Measurements from ENCODE around the gene AHCYL2. TPM values are rescaled to one million over a fixed set of nuclear protein-coding genes. Genes with fewer than 3 reads are reported as not detected.
"Not testable (repeated sequence)": the region's sequence is repeated elsewhere in the genome, so short reads cannot be mapped to it uniquely, and the experiment has no call there.

Gene AHCYL2
- total RNA-seq, 1 donor from 2014 or later, result 6.9 TPM

- DNase-seq (ENCODE audit: low read depth in 2 of 2), result no peak
Observed at GRCh38 chr7:129421717-129422250, 197.0 kb downstream of the AHCYL2 start.

- no peak for DNase-seq (ENCODE audit: low read depth in 2 of 2)
Observed at GRCh38 chr7:129422727-129423126, 197.9 kb downstream of the AHCYL2 start.

DNA sequence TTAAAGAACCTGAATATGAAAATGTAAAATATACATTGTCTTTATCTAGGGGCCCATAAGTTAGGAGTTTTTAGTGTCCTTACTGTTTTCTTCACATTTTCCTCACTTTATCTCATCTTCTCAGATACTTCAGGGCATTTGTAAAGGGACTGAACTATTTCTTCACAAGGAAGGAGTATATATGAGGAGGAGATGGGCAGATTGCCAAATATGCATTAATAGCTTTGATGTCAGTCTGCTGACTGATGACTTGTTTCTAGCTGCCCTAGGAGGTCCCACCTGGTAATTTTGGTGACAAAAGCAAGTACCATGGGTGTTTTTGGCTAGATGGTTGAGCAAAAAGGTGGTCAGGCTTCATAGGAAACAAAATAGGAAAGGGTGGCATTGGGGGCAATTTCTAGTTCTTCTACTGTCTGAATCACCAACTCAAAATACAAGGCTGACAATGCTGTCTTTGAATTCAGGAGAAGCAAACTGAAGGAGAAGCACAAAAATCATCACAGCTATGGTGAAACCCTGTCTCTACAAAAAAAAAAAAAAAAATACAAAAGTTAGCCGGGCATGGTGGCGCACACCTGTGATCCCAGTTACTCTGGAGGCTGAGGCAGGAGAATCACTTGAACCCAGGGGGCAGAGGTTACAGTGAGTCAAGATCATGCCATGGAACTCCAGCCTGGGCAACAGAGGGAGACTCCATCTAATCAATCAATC lies 199.0 kb downstream of the AHCYL2 start:
- peak in 1 of 2 donors; percentile 70 for DNase-seq (ENCODE audit: low read depth in 2 of 2)

- no peak for DNase-seq (ENCODE audit: low read depth in 2 of 2)
Observed at GRCh38 chr7:129426482-129426881, 201.7 kb downstream of the AHCYL2 start.

GRCh38 chr7:129427526-129428045 lies 202.8 kb downstream of the AHCYL2 start:
- no peak for DNase-seq (ENCODE audit: low read depth in 2 of 2)

DNA sequence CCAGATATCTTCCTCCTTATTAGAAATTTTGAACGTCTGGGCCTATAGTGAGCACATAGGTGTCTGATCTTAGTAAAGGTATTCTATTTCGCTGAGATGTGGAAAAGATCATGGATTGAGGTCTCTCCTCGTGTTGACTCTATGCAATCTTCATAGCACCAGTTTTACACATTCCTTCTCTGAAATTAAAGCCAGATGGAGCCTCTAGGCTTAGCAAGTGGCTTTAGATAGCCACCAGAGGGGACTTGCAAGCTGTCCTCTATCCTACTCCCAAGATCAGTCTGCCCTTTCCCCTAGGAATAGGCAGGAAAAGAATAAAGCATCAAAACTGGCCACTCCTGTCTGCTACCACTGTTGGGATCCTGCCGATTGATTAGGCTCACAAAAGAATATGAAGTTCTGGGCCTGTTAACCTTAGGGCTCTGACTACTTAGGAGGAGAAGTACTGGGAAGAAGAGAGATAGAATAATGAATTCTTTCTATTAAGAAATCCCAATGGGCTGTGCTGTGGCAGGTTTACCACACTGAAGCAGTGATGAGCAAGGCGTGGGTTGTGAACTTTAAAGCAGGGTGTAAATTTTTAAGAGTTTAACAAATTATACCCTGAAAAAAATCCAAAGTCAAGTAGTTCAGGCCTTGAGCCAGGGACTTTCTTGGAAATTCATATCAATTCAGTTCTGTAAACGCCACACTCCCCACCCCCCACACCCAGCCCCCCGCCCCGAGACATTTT lies 207.2 kb downstream of the AHCYL2 start:
- no peak for DNase-seq (ENCODE audit: low read depth in 2 of 2)

DNA sequence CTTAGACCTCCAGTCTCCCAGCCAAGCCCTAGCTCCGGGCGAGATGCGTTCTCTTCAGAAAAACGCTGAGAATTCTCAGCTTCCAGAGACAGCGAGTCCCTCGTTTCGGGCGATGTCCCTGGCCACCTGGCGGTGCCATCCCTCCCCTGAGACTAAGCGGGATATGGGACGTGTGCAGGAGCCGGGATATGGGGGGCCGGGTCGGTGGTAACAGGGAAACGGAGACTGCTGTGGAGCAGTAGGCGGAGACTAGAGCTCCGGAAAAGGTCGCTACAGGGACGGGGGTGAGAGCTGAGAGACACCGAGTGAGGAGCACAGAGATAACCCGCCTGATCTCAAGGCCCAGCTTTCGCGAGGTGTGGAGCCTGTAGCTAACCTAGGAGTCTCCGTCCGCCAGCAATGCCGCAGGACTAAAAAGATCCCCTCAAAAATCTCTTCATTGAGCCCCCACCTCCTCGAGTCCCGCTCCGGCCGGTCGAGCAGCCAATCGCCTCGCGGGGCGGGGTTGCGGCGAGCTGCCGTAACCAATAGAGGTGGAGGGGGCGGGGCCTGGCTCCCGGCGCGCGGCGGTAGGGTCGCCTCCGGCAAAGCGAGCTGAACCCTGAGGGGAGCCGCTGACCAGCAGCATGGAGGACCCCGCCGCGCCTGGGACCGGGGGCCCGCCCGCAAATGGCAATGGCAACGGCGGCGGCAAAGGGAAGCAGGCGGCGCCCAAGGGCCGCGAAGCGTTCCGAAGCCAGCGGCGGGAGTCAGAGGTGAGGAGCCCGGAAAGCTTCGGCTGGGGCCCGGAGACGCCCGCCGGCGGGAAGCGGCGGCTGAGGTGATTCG lies 209.2 kb downstream of the AHCYL2 start, which contains the start of gene STRIP2:
Gene STRIP2, plus strand, starts transcription at position 586 of the 828 bp plus-strand sequence. Its CDS starts 41 bp downstream, at position 627.
- peak; percentile 87 to 88 for DNase-seq (ENCODE audit: low read depth in 2 of 2)

- DNase-seq (ENCODE audit: low read depth in 2 of 2), result peak; percentile 20 to 28
Observed at GRCh38 chr7:129434675-129435318, 210.0 kb downstream of the AHCYL2 start.

DNA sequence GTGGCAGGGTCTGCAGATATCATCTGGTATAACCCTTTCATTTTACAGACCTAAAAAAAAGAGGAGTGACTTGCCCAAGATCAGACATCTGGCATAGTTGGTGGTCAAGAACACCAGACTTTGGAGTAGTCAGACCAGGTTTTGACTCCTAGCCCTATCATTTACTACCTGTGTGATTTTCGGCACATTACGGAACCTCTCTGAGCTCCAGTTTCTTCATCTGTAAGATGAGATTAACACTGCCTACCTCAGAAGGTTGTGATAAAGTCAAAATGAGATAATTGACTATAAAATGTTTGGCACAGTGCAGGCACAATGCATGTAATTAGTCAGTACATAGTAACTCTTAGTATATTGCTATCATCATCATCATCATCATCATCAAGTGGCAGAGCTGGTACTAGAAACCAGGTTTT lies 210.6 kb downstream of the AHCYL2 start:
- DNase-seq (ENCODE audit: low read depth in 2 of 2), result no peak

DNA sequence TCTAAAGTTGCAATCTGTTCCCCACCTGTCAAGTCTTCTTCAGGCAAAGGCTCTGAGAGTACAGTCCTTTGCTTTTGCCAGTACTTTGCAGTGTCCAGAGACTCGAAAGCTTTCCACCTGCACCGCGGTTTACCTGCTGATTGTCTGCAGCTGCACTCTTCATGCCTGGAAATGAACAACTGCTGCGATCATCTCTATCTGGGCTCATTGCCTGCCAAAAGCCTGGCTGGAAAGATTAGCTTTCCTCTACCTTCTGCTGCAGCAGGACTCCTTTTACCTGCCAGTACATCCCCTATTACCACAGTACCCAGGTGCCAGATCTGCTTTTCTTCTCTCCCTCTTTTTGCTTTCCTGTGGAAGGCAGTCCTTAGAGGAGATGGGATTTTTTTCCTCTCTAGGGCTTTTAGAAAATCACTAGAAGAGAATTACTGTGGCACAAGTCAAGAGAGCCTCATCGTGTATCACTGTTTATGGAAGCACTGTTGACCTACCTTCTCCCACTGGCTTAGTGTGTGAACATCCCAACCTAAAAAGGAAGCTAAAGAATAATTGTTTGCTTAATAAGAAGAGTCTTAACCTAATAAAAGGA lies 211.6 kb downstream of the AHCYL2 start:
- DNase-seq (ENCODE audit: low read depth in 2 of 2), result no peak

GRCh38 chr7:129437190-129437589 lies 212.4 kb downstream of the AHCYL2 start:
- DNase-seq (ENCODE audit: low read depth in 2 of 2), result no peak

- DNase-seq (ENCODE audit: low read depth in 2 of 2), result no peak
Observed at GRCh38 chr7:129438281-129438838, 213.5 kb downstream of the AHCYL2 start.

GRCh38 chr7:129438839-129439651 lies 214.2 kb downstream of the AHCYL2 start:
- peak; percentile 24 to 83 for DNase-seq (ENCODE audit: low read depth in 2 of 2)

DNA sequence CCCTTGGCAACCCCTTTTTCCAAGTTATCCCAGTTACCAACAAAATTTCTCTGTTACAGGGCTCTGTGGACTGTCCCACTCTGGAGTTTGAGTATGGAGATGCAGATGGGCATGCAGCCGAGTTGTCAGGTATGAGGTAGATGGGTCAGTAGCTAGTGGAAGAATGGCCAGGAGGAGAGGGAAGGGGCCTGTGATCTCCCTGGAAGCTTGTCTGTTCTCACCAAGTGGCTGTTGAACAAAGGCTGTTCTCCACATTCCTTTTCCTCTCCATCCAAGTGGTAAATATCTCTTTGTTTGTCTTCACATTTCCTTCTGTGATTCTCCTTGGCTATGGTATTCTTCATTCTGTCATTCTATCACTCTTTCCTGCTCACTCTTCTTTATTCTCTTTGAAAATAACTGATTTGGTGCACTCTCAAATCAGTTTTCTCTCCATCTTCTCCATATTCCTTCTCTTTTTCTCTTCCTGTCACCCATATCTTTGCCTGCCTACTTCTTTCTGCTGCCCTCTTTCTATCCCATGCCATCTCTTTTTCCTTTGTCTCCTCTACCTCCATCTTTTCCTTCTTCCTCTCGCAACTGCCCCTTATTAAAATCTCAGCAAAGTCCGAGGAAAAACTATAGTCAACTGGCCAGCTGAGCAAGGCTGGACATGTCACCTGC lies 215.3 kb downstream of the AHCYL2 start:
- DNase-seq (ENCODE audit: low read depth in 2 of 2), result no peak

DNA sequence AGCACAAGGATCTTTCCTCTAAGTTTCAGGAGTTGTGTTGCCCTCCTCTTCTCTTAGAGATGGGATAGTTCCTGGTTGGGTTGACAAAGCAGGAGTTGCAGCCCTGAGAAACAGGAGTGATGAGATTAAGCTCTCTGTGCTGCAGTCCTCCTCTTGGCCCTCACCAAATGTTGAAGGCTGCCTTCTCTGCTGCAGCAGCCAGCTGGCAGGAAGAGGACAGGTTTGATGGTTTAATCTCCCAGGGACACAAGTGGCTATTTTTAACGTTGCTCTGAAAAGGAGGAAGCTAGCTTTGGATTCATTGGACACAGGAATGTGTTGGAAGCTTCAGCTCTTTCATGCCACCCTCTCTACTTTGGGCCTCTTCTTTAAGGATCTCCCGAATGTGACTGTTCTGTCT lies 218.8 kb downstream of the AHCYL2 start:
- DNase-seq (ENCODE audit: low read depth in 2 of 2), result peak; percentile 26

DNA sequence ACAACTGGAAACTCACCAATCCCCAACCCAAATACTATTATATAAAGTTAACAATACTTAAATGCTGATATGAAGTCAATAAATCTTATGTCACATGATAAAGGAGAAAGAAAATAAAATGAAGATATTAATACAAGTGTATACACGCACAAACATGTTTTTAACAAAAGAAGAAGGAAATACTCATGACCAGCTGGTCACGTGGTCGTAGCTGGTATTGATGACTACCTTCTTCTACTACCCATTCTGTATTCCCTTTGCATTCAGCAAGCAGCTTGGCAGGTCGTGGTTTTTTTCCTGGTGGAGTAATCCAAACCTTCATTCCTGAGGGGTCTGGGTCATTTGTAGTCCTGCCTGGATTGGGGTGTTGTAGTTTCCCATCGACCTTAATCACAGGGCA lies 219.9 kb downstream of the AHCYL2 start:
- not testable (repeated sequence) for DNase-seq (ENCODE audit: low read depth in 2 of 2)

DNA sequence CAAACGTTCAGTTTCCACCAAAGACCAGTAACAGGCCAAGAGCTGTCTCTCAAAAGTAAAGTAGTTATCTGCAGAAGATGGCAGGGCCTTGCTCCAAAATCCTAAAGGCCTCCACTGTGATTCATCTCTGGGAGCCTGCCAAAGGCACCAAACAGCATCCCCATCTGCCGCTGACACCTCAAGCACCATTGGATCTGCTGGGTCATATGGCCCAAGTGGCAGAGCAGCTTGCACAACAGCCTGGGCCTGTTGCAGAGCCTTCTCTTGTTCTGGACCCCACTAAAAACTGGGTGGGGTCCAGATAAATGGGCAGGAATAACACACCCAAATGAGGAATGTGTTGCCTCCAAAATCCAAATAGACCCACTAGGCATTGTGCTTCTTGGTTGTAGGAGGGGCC lies 222.1 kb downstream of the AHCYL2 start:
- DNase-seq (ENCODE audit: low read depth in 2 of 2), result not testable (repeated sequence)

DNA sequence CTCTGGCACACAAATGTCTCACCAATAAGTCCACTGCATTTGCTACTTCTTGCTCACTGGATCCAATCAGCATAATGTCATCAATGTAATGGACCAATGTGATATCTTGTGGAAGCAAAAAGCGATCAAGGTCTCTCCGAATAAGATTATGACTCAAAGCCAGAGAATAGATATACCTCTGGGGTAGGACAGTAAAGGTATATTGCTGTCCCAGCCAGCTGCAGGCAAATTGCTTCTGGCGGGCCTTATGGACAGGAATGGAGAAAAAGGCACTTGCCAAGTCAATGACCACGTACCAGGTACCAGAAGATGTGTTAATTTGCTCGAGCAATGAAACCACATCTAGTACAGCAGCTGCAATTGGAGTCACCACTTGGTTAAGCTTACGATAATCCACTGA lies 222.6 kb downstream of the AHCYL2 start:
- DNase-seq (ENCODE audit: low read depth in 2 of 2), result not testable (repeated sequence)

- not testable (repeated sequence) for DNase-seq (ENCODE audit: low read depth in 2 of 2)
Observed at GRCh38 chr7:129448608-129449007, 223.8 kb downstream of the AHCYL2 start.
